DLD1 (cell line): ENCODE data around the gene SLC16A3.

Source experiments
- in situ Hi-C: cut with HindIII; loops from 2 replicates; pipeline ENCODE4 v1.10.0; 2017; ENCODE audit warnings: low sequenced_read_pairs

Gene SLC16A3

GRCh38 chr17:82221341-82221902, 7.4 kb upstream of the SLC16A3 start:
- in situ Hi-C loops: no loop called here

DNA sequence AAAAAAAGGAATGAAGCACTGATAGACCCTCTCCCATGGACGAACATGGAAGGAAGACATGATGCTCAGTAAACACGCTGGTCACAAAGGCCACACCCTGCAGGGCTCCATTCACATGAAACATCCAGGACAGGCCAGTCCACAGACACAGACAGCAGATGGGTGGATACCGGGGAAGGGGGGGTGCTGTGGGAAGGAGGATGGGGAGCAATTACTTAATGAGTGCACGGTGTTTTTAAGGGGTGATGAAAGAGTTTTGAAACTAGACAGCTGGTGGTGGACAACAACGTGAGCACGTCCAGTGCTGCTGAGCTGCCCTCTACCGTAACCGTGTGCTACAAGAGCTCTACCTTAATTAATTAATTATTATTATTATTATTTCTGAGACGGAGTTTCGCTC, 6.0 kb upstream of the SLC16A3 start:
- in situ Hi-C loops: no loop called here

DNA sequence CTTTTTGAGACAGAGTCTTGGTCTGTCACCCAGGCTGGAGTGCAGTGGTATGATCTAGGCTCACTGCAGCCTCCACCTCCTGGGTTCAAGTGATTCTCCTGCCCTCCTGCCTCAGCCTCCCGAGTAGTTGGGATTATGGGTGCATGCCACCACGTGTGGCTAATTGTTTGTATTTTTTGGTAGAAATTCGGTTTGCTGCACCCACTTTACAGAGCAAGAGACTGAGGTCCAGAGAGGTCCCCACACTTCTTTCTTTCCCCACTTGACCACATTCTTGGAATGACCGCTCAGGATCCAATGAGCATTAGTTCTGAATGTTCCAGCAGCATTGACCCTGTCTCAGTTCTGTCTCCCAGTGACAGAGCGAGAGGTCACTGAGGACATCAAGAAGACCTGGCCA, 5.3 kb upstream of the SLC16A3 start:
- in situ Hi-C loops: no loop called here

DNA sequence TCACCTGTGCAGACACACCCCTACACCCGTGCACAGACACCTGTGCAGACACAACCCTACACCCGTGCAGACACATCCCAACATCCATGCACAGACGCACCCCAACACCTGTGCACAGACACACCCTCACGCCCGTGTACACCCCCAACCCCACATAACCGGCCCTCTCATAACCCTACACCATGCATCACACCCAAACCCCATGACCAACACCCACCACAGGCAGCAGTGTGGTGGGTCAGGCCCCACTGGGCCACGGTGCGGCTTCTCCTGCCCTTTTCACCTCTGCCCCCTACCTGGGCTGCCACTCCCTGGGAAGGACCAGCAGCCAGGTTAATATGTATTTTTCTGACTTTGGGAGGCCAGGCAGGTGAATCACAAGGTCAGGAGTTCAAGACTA, 4.2 kb upstream of the SLC16A3 start:
- in situ Hi-C loops: no loop called here

DNA sequence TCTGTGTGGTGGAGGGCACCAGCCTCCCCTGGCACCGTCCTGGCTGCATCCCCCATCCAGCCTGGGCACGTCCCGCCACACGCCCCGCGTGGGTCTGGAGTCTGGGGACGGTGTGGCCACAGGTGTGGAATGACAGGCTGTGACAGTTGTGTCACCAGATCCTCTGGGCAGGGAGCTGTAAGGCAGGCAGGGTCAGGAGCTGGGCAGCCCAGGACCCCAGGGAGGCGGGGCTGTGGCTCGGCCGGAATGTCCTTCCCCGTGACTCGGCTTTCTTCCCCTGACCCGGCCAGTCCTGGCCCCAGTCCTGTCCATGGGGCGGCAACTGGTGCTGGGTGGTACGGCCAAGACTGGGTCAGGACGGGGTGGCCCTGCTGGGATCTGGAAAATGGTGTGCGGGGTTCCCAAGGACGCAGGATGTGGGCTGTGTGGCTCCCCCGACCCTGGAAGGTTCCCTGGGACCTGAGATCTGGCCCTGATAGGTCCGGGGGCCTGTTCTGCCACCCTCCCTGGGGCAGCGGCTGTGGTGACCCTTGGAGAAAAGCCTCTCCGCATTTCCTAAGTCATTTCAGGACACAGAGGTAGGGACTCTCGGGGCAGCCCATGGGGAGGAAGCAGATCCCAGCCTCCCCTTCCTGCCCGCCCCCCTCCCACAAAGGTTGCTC, 3.3 kb upstream of the SLC16A3 start:
- in situ Hi-C loops: no loop called here

DNA sequence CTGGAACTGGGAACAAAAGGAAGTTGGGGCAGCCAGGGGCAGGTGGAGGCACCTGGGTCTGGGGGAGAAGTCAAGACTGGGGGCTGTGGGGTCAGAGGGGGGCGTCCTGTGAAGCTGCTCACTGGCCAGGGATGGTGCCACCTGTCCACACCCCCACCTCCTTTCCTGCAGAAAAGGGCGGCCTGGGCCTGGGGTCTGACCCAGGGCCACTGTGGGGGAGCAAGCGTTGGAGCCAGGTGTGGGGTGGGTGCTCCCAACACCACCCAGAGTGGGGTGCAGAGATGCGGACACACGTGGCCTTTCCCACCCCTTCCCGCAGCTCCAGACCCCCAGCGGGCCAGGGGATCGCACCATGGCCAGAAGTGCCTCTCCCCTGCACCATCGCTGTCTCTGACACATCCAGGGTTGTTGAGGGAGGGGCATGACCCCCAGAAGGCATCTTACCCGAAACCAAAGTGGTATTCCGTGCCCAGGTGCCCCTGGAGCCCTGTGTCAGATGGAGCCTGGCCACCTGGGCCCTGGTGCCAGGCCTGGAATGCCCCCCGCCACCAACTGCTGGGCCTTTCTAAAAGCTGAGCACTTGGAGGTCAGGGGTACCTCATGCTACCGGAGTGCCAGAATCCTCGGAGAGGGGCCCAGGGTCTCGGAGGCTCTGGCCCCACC, 2.6 kb upstream of the SLC16A3 start:
- in situ Hi-C loops: no loop called here

GRCh38 chr17:82226809-82227628, 1.8 kb upstream of the SLC16A3 start:
- in situ Hi-C loops: no loop called here

DNA sequence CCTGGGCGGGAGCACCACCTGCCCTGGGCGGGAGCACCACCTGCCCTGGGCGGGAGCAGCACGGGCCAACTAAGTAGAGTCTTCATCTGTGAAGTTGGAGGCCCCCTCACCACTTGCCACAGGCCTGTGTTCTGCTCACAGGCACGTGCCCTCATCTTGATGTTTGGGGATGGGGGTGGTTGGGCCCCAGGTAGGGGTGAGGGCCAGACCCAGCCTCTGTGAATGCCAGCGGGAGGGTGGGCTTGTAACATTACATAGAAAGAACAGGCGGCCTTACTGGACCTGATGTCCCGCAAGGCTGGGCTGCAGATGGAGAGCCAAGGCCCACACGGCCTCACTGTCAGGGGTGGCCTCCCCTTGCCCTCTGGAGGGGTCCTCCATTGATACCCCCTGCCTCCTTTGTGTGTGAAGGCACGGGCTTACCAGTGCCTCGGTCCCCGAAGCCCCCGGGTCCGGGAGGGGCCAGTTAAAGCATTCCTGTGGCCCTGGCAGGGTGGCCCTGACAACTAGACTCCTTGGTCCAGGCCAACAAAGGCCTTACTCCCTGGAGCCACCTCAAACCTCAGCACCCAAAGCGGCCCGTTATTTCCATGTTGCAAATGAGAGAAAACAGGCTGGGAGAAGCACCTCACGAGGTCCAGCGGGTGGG, 1.1 kb upstream of the SLC16A3 start:
- in situ Hi-C loops: no loop called here

DNA sequence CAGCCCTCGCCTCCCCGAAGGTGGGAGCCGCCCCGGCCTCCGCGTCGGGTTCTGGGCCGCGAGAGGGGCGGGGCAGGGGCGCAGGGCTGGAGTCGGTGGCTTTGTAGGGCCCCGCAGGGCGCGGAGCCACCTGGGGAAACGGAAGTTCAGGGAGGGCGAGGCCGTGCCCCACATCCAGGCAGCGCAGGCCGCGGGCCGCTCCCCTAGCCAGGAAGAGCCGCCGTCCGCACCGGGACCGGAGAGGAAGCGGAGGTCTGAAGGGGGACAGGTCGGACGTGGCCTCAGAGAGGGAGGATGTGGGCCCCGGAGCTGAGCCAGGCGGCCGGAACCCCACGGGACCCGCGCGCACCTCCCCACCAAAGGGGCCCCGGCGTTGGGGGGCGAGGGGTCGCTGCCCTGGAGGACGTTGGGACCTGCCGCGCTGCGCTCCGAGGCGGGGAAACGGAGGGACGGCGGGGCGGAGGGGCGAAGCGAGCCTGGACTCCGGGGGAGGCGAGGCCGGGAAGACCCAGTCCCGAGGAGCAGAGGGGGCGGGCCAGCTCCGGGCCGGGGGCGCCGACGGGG, 482 bp upstream of the SLC16A3 start:
- in situ Hi-C loops: no loop called here

DNA sequence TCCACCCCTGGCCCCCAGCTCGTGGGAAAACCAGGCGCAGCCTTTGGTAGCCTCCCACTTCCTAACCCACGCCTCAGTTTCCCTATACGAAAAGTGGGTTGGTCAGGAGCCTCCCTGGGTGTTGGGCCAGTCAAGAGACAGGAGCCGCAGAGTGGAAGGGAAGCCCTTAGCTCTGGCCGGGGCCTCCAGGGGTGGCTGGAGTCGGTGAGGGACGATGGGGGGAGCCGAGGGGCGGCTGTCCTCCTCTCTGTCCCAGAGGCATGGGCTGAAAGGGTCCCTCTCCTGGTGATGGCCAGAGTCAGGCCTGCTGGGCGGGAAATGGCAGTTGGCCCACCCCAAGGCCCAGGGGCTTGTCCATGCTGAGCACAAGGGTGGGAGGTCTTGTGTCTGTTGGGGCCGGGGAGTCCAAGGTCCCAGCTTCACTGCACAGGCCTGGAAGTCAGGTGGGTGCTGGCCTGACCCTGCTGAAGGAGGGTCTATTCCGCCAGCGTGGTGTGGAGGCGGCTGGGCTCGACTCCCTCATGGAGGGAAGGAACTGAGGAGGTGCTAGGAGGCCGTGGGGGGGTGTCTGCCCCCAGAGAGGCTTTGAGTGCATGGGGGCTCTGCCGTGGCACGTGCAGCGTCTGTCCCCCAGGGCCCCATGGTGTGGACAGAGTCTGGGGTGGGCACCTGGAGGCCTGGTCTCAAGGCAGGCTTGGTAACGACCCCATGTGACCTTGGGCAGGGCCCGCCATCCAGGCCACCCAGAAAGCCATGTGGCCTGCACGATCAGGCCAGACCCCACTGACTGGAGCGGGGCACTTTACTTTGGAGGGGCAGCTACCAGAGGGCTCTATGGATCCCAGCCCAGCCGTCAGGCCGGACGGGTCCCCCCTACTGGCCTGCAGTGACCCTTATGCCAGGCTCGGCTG, 1.1 kb downstream of the SLC16A3 start:
- in situ Hi-C loops: no loop called here

- in situ Hi-C loops: no loop called here
Measured at GRCh38 chr17:82230609-82231311, 1.9 kb downstream of the SLC16A3 start.

DNA sequence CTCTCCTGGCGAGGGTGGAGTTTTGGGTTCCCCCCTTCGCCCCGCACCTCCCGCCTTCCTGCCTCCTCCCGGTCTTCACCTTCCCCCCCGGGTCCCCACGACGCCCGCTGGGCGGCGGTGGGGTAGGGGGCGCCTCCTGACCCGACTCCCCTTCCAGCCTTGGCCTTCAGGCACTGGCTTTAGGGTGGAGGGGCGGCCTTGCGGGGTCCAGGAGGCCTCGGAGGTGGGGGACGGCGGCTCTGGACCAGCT, 2.4 kb downstream of the SLC16A3 start:
- in situ Hi-C loops: no loop called here

DNA sequence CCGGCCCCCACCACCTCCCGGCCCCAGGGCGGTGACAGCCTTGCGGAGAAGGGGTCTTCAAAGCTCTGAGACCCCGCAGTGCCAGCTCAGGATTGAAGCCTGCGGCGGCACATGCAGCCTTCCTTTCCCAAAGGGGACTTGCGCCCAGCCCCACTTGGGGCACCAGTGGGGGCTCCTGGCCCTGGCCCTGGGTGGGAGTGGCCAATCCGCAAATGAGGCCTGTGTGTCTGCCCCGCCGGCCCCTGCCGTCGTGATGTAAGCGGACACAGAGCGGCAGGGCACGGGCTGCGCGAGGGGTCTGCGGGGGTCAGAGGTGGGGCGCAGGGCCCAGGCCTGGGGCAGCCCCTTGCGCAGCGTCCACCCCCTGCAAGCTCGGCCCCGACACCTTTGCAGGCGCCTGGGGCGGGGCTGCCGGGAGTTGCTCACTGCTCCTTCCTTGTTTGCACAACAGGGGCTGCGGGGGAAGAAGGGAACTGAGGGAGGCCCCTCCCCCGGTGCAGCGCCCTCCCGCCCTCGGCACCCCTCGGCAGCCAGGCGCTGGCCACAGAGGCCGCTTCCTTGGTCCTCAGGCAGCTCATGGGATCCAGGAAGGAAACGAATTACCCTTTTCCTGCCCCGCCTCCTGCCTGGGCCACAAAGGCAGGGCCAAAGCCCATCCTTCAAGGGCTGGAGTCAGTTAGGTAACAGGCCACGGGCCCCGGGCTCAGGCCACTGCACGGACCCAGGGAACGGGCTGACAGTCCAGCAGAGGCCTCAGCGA, 2.9 kb downstream of the SLC16A3 start:
- in situ Hi-C loops: no loop called here

- in situ Hi-C loops: no loop called here
Measured at GRCh38 chr17:82232322-82232820, 3.5 kb downstream of the SLC16A3 start.

GRCh38 chr17:82232876-82233785, 4.3 kb downstream of the SLC16A3 start:
- in situ Hi-C loops: no loop called here

- in situ Hi-C loops: no loop called here
Measured at GRCh38 chr17:82234211-82235055, 5.6 kb downstream of the SLC16A3 start.
